Stomach (tissue), 9 donors: Measurements from ENCODE around the gene OSBPL6. TPM values are rescaled to one million over a fixed set of nuclear protein-coding genes. Genes with fewer than 3 reads are reported as not detected.

Experiments used
- DNase-seq, 2 donors: peaks; one replicate each; pipeline versions ENCODE4 v3.0.0 to v3.0.0-alpha.2; 2013 to 2019
- H3K27ac ChIP-seq, 5 donors: fragments of 200-600 bp in 4 of 5; sonication (generic) in 4 of 5; one replicate each; pipeline ENCODE4 v1.5.1; 2013 to 2019; ENCODE audit warnings: mild to moderate bottlenecking in 1 of 5, moderate library complexity in 1 of 5
- H3K27me3 ChIP-seq, 3 donors: fragments of 200-600 bp; sonication (generic); one replicate each; pipeline ENCODE4 v1.5.1; 2017 to 2019; ENCODE audit warnings: mixed run types in 1 of 3
- H3K36me3 ChIP-seq, 4 donors: fragments of 200-600 bp; sonication (generic); 1 replicate in 3 of 4; 2 replicates in 1 of 4; pipeline ENCODE4 v1.5.1; 2016 to 2019
- H3K4me1 ChIP-seq, 4 donors: fragments of 200-600 bp; sonication (generic); one replicate each; pipeline ENCODE4 v1.5.1; 2016 to 2019
- H3K4me3 ChIP-seq, 4 donors: fragments of 200-600 bp; sonication (generic) in 3 of 4; one replicate each; pipeline ENCODE4 v1.5.1; 2016 to 2019; ENCODE audit warnings: mild to moderate bottlenecking in 1 of 4
- H3K9me3 ChIP-seq, 4 donors: fragments of 200-600 bp; sonication (generic); one replicate each; pipeline ENCODE4 v1.5.1; 2016 to 2019
- CTCF ChIP-seq, 7 experiments: fragments of 450-650 bp in 4 of 7; fragments of 200-600 bp in 3 of 7; sonication (generic) in 3 of 7; IDR thresholded peaks; one replicate each; pipeline ENCODE4 v1.5.1; 2016 to 2019; ENCODE audit warnings: antibody characterized with exemption in 7 of 7, control low read depth in 2 of 7, mild to moderate bottlenecking in 1 of 7
- EP300 ChIP-seq: sonication (generic); formaldehyde crosslinking; IDR thresholded peaks from one replicate; pipeline ENCODE4 v1.6.1; 2017; ENCODE audit warnings: antibody characterized with exemption
- POLR2A ChIP-seq, 4 donors: fragments of 450-650 bp; IDR thresholded peaks; one replicate each; pipeline ENCODE4 v1.6.1; 2016; ENCODE audit warnings: antibody characterized with exemption in 4 of 4, control low read depth in 2 of 4, mild to moderate bottlenecking in 1 of 4, moderate library complexity in 1 of 4
- POLR2AphosphoS5 ChIP-seq, 3 donors: sonication (generic); formaldehyde crosslinking; IDR thresholded peaks; one replicate each; pipeline ENCODE4 v1.6.1; 2016; ENCODE audit warnings: antibody characterized with exemption in 3 of 3
- WGBS, 5 donors: extraction: QIAGEN DNeasy Blood & Tissue Kit in 3 of 5; methylation state at CpG; one replicate each; pipeline versions ENCODE4 v1.1.5 to v1.1.7; 2013 to 2018; 5-methylcytosine and 5-hydroxymethylcytosine counted together
- intact Hi-C: fragments of 100-400 bp; cut with DNase I; formaldehyde crosslinking; loops from one replicate; pipeline ENCODE4 v1.15.1; 2023; ENCODE audit warnings: low total_unique reads
- polyA plus RNA-seq, 3 donors: library from polyadenylated mRNA; stranded (reverse); fragments of 200-250 nt; gene quantifications; one replicate each; pipeline ENCODE4 v1.2.3, GENCODE V29; 2013
- total RNA-seq, 5 donors: library from RNA; depleted of rRNA; stranded (reverse); fragments of >200 nt; gene quantifications; one replicate each; pipeline versions ENCODE4 v1.1.0 to v1.2.3, GENCODE V29; 2014 to 2016
- donor health status: healthy with polysubstance abuse.
- donor health status: Bipolar disorder and iron deficiency.
- donor health status: healthy.

OSBPL6 gene
- total and polyA plus RNA-seq, 8 donors: 0.29 to 77.6 (median 0.98) TPM

GRCh38 chr2:178225006-178225805, 30.9 kb downstream of the OSBPL6 start:
- Histone ChIP-seq H3K9me3 (no peaks in the 10 kb centered on the region), H3K4me3 (no peak overlapping the region), H3K36me3 (no peaks in the 10 kb centered on the region), H3K27ac (no peak overlapping the region), H3K27me3 (no peaks in the 10 kb centered on the region), H3K4me1 (no peaks in the 10 kb centered on the region)
- DNase-seq: no peak
- intact Hi-C loops: no loop called here
- TF ChIP-seq POLR2A (IDR thresholded peaks at IDR 0.05) (no peak), CTCF (IDR thresholded peaks at IDR 0.05) (no peak), EP300 (no peak), POLR2AphosphoS5 (IDR thresholded peaks at IDR 0.05) (no peak)
- WGBS, 5 donors: 31 to 60% (median 46%) methylated on average over 4 of the region's 4 CpGs

- H3K27me3 ChIP-seq: no peaks in the 10 kb centered on the region
- no peaks in the 10 kb centered on the region for H3K36me3 ChIP-seq
- no peaks in the 10 kb centered on the region for H3K9me3 ChIP-seq
- intact Hi-C loops: no loop called here
- no peaks in the 10 kb centered on the region for H3K4me1 ChIP-seq
- 52 to 73% (median 58%) methylated on average over 2 of the region's 2 CpGs for WGBS, 5 donors
- no peak overlapping the region for H3K4me3 ChIP-seq
- H3K27ac ChIP-seq: no peak overlapping the region
- DNase-seq: no peak
- TF ChIP-seq POLR2AphosphoS5 (IDR thresholded peaks at IDR 0.05) (no peak), EP300 (no peak), POLR2A (IDR thresholded peaks at IDR 0.05) (no peak), CTCF (IDR thresholded peaks at IDR 0.05) (no peak)
These were observed 32.9 kb downstream of the OSBPL6 start for GRCh38 chr2:178227187-178227586.

GRCh38 chr2:178229927-178230326, 35.6 kb downstream of the OSBPL6 start:
- TF ChIP-seq EP300 (no peak), POLR2AphosphoS5 (IDR thresholded peaks at IDR 0.05) (no peak), CTCF (IDR thresholded peaks at IDR 0.05) (no peak), POLR2A (IDR thresholded peaks at IDR 0.05) (no peak)

DNA sequence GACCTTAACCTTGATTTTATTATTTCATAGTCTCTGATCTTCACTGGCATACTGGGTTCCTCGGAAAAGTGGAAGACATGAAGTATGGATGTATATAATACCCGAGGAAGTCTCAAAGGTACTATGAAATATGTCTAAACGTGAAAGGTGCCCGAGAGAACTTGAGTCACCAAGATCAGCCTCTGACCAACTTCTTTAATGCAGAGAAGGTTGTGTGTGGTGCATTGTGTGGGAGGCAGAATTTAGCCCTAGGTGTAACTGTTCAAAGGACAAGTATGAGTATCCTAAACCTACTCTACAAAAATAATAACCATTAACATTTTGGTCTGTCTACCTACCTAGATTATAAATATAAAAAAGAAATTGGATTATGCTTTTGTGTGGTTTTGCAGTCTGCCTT, 36.1 kb downstream of the OSBPL6 start:
- no peaks in the 10 kb centered on the region for H3K9me3 ChIP-seq
- H3K27ac ChIP-seq: no peak overlapping the region
- no peaks in the 10 kb centered on the region for H3K36me3 ChIP-seq
- intact Hi-C loops: no loop called here
- no peaks in the 10 kb centered on the region for H3K4me1 ChIP-seq
- DNase-seq: no peak
- H3K4me3 ChIP-seq: no peak overlapping the region
- no peak for TF ChIP-seq POLR2AphosphoS5 (IDR thresholded peaks at IDR 0.05)
- no peak for TF ChIP-seq POLR2A (IDR thresholded peaks at IDR 0.05)
- no peak for TF ChIP-seq EP300
- TF ChIP-seq CTCF (IDR thresholded peaks at IDR 0.05): no peak
- H3K27me3 ChIP-seq: no peaks in the 10 kb centered on the region
- WGBS, 5 donors: 65 to 89% (median 82%) methylated on average over 4 of the region's 4 CpGs

More at GRCh38 chr2:178229927-178230326, 35.6 kb downstream of the OSBPL6 start:
- intact Hi-C loops: no loop called here
- H3K4me1 ChIP-seq: no peaks in the 10 kb centered on the region
- no peak overlapping the region for H3K4me3 ChIP-seq
- DNase-seq: no peak
- H3K36me3 ChIP-seq: no peaks in the 10 kb centered on the region
- 69 to 87% (median 85%) methylated on average over 1 of the region's 1 CpG for WGBS, 5 donors
- no peak overlapping the region for H3K27ac ChIP-seq
- no peaks in the 10 kb centered on the region for H3K9me3 ChIP-seq
- no peaks in the 10 kb centered on the region for H3K27me3 ChIP-seq
